Astrocyte (in vitro differentiated cells and primary cell): Measurements from ENCODE around the gene PPARG.

Source experiments
- EZH2 ChIP-seq: IDR thresholded peaks from 2 replicates; pipeline ENCODE4 v1.6.1; 2012; ENCODE audit warnings: mild to moderate bottlenecking, low read length, inconsistent platforms; ENCODE audit not compliant: insufficient read depth
- TF ChIP-seq, protein P1 (sequence below): IDR thresholded peaks from 2 replicates; pipeline ENCODE4 v1.5.1; 2011; ENCODE audit warnings: low read depth, mild to moderate bottlenecking, inconsistent platforms, low read length, moderate library complexity; ENCODE audit not compliant: insufficient read depth

DNA sequence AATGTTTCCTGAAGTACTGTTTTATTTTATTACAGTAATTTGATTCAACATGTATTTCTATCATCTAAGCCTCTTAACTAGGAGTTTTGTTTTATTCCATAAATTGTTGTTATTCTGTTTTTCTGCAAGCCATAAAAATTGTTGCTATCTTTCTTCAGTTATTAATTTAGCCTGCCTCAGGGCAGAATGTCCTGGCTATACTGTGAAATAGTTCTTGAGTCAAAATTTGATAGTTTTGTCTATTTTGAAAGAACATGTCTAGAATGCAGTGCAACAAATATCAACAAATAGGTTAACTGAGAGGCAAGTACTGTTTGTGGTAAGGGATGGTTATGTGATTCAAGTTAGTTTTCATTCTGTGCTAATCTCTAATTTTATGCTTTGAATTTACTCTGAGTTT lies 63.9 kb downstream of the PPARG start:
- TF ChIP-seq, protein P1, sequence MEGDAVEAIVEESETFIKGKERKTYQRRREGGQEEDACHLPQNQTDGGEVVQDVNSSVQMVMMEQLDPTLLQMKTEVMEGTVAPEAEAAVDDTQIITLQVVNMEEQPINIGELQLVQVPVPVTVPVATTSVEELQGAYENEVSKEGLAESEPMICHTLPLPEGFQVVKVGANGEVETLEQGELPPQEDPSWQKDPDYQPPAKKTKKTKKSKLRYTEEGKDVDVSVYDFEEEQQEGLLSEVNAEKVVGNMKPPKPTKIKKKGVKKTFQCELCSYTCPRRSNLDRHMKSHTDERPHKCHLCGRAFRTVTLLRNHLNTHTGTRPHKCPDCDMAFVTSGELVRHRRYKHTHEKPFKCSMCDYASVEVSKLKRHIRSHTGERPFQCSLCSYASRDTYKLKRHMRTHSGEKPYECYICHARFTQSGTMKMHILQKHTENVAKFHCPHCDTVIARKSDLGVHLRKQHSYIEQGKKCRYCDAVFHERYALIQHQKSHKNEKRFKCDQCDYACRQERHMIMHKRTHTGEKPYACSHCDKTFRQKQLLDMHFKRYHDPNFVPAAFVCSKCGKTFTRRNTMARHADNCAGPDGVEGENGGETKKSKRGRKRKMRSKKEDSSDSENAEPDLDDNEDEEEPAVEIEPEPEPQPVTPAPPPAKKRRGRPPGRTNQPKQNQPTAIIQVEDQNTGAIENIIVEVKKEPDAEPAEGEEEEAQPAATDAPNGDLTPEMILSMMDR, result no peak
- TF ChIP-seq EZH2, result no peak
